ENCODE results near the gene TRIM72. TPM values are rescaled to one million over a fixed set of nuclear protein-coding genes. Genes with fewer than 3 reads are reported as not detected.

Gene TRIM72
- total RNA-seq, 1 experiment from 2014 or later, result 1.2 TPM

GRCh38 chr16:31225193-31225592 is 11.3 kb downstream of the TRIM72 start:
- no peak for DNase-seq
- Histone ChIP-seq H3K79me1 (ENCODE audit: insufficient read depth, low read depth, low read length, poor library complexity, severe bottlenecking) (no peaks in the 10 kb centered on the region), H3K4me1 (ENCODE audit: insufficient read depth, low read length) (no peaks in the 10 kb centered on the region; the same call in 1 of the 2 replicates), H2BK20ac (ENCODE audit: low read depth, low read length, poor library complexity, severe bottlenecking) (no peak overlapping the region), H3K9me3 (ENCODE audit: control insufficient read depth, low read depth, low read length) (no peaks in the 10 kb centered on the region), H3K23ac (ENCODE audit: insufficient read length, low read depth, low read length) (no peak overlapping the region), H3K27ac (ENCODE audit: insufficient read length, low read depth, low read length) (no peak overlapping the region), H4K8ac (replicated peaks; ENCODE audit: insufficient read length, low read depth, low read length) (no peak overlapping the region), H4K20me1 (ENCODE audit: control insufficient read depth, insufficient read depth, insufficient read length) (no peaks in the 10 kb centered on the region), H2AFZ (ENCODE audit: low read length) (no peak overlapping the region), H2BK5ac (ENCODE audit: insufficient read length, low read length) (no peak overlapping the region), H3K4me2 (ENCODE audit: insufficient read depth, insufficient read length, low read length) (no peak overlapping the region), H2BK120ac (ENCODE audit: low read depth, low read length, poor library complexity, severe bottlenecking) (no peak overlapping the region), H3K79me2 (ENCODE audit: insufficient read depth, low read length) (no peaks in the 10 kb centered on the region), H3K14ac (ENCODE audit: insufficient read depth, low read length) (no peak overlapping the region), H3K23me2 (ENCODE audit: insufficient read length, low read depth, low read length, poor library complexity, severe bottlenecking) (no peaks in the 10 kb centered on the region), H2AK5ac (ENCODE audit: insufficient read length, low read length) (no peak overlapping the region), H3K9ac (ENCODE audit: extremely low read depth, insufficient read length, low read length) (no peak overlapping the region), H3K4ac (ENCODE audit: low read depth, low read length) (no peak overlapping the region), H3K27me3 (ENCODE audit: insufficient read depth, low read length) (no peaks in the 10 kb centered on the region), H2BK12ac (ENCODE audit: insufficient read length, low read depth, low read length) (no peak overlapping the region), H4K5ac (ENCODE audit: insufficient read length, low read depth, low read length) (no peak overlapping the region), H2BK15ac (ENCODE audit: low read depth, low read length) (no peak overlapping the region), H4K91ac (ENCODE audit: insufficient read length, low read depth, low read length) (no peak overlapping the region), H3K56ac (ENCODE audit: insufficient read length, low read depth, low read length) (no peak overlapping the region), H3T11ph (ENCODE audit: low read length) (no peak overlapping the region), H3K18ac (ENCODE audit: insufficient read length, low read depth, low read length) (no peak overlapping the region)
- Mint-ChIP-seq H3K4me3 (no peak overlapping the region), H3K9me3 (peaks cover 2 to 4% of the 10 kb centered on the region in 2 experiments; a peak in 3 of 5 replicates), H3K27me3 (ENCODE audit: low read depth) (peaks cover 7% of the 10 kb centered on the region), H3K27ac (peak overlapping the region in 2 of 3 experiments; percentile 23 to 49; a peak in 2 of 7 replicates), H3K4me1 (peaks cover 3% of the 10 kb centered on the region in 2 experiments; a peak in 1 of 4 replicates), H3K36me3 (ENCODE audit: insufficient read depth in 1 of 3, low read depth in 3 of 3) (peaks cover 0 to 1% (median 0%) of the 10 kb centered on the region in 3 experiments; a peak in 1 of 7 replicates)
- no peak for TF ChIP-seq CTCF (conservative IDR thresholded peaks at IDR 0.05)
- no CpG with 5 or more reads among the region's 3 CpGs for WGBS (ENCODE audit: extremely low coverage, insufficient read length, low lambda C conversion rate)
